ENCODE data around the gene ZBTB45. TPM values are rescaled to one million over a fixed set of nuclear protein-coding genes. Genes with fewer than 3 reads are reported as not detected.

ZBTB45 gene
- 10 to 100 TPM; 18.9 to 19.5 TPM for total RNA-seq

GRCh38 chr19:58519355-58520256 lies at the start of gene ZBTB45:
Gene ZBTB45 (minus strand): TSS chr19:58519810. CDS start chr19:58517673, 2,137 bp downstream.
- peak within 1 kb of the TSS; percentile 92 for H3K27ac Mint-ChIP-seq
- no peaks in the 10 kb centered on the region for H3K27me3 Mint-ChIP-seq
- POLR2A ChIA-PET, result interaction anchor here (0.6 to 4.3 kb wide), 30 partner anchors 9 to 655 kb away, joined by 3 to 63 read pairs (median 6); partner anchors contain the start of genes CHMP2A, TRIM28, UBE2M and ZNF135
- H3K4me3 Mint-ChIP-seq, result peak within 1 kb of the TSS; percentile 99
- peaks cover 36% of the 10 kb centered on the region for H3K4me1 Mint-ChIP-seq
- peaks cover 20% of the 10 kb centered on the region for H3K36me3 Mint-ChIP-seq
- no peaks in the 10 kb centered on the region for H3K9me3 Mint-ChIP-seq
- DNase-seq, result peak; percentile 96
- ATAC-seq (ENCODE audit: low read depth), result peak; percentile 85

GRCh38 chr19:58568453-58569130 lies 49.0 kb upstream of the ZBTB45 start:
- POLR2A ChIA-PET, result interaction anchor here (0.8 to 4.9 kb wide), 4 partner anchors 8 to 25 kb away, joined by 3 to 50 read pairs (median 6); partner anchors contain the start of genes CHMP2A, TRIM28 and UBE2M
- no peak overlapping the region for H3K4me3 Mint-ChIP-seq
- H3K36me3 Mint-ChIP-seq, result peaks cover 11% of the 10 kb centered on the region
- H3K27me3 Mint-ChIP-seq, result no peaks in the 10 kb centered on the region
- DNase-seq (no peak), ATAC-seq (ENCODE audit: low read depth) (no peak)
- H3K9me3 Mint-ChIP-seq, result no peaks in the 10 kb centered on the region
- peaks cover 35% of the 10 kb centered on the region for H3K4me1 Mint-ChIP-seq
- H3K27ac Mint-ChIP-seq, result peak overlapping the region; percentile 46

GRCh38 chr19:58566989-58567388 lies 47.4 kb upstream of the ZBTB45 start:
- Mint-ChIP-seq H3K9me3 (no peaks in the 10 kb centered on the region), H3K27ac (no peak overlapping the region), H3K4me1 (peaks cover 30% of the 10 kb centered on the region), H3K27me3 (no peaks in the 10 kb centered on the region), H3K4me3 (no peak overlapping the region), H3K36me3 (peaks cover 10% of the 10 kb centered on the region)
- POLR2A ChIA-PET, result interaction anchor here (1.9 to 2.6 kb wide), 2 partner anchors 12 to 23 kb away, joined by 8 to 9 read pairs; partner anchors contain the start of genes CHMP2A and TRIM28
- ATAC-seq (ENCODE audit: low read depth) (no peak), DNase-seq (no peak)

- Mint-ChIP-seq H3K36me3 (peaks cover 4% of the 10 kb centered on the region), H3K4me1 (peaks cover 35% of the 10 kb centered on the region), H3K4me3 (peak overlapping the region; percentile 86), H3K27me3 (no peaks in the 10 kb centered on the region), H3K27ac (peak overlapping the region; percentile 96), H3K9me3 (no peaks in the 10 kb centered on the region)
- POLR2A ChIA-PET, result interaction anchor here (0.9 to 4.0 kb wide), 4 partner anchors 9 to 43 kb away, joined by 3 to 26 read pairs (median 10); partner anchors contain the start of genes CHMP2A, MZF1 and ZBTB45
- ATAC-seq (ENCODE audit: low read depth) (no peak), DNase-seq (no peak)
These were observed 44.2 kb upstream of the ZBTB45 start for GRCh38 chr19:58563823-58564222.

GRCh38 chr19:58563034-58563573 lies 43.5 kb upstream of the ZBTB45 start:
- peak overlapping the region; percentile 86 for H3K4me3 Mint-ChIP-seq
- peaks cover 3% of the 10 kb centered on the region for H3K36me3 Mint-ChIP-seq
- no peaks in the 10 kb centered on the region for H3K27me3 Mint-ChIP-seq
- ATAC-seq (ENCODE audit: low read depth) (no peak), DNase-seq (peak; percentile 63)
- POLR2A ChIA-PET, result interaction anchor here (0.6 to 5.9 kb wide), 9 partner anchors 8 to 49 kb away, joined by 3 to 50 read pairs (median 9); partner anchors contain the start of genes CHMP2A, MZF1, TRIM28 and ZBTB45
- peak overlapping the region; percentile 96 for H3K27ac Mint-ChIP-seq
- H3K9me3 Mint-ChIP-seq, result no peaks in the 10 kb centered on the region
- peaks cover 31% of the 10 kb centered on the region for H3K4me1 Mint-ChIP-seq

GRCh38 chr19:58562122-58563033 lies 42.8 kb upstream of the ZBTB45 start:
- H3K27ac Mint-ChIP-seq, result peak overlapping the region; percentile 96
- POLR2A ChIA-PET, result interaction anchor here (1.2 to 5.9 kb wide), 10 partner anchors 8 to 200 kb away, joined by 4 to 50 read pairs (median 8); partner anchors contain the start of genes CHMP2A, MZF1, TRIM28 and ZBTB45
- ATAC-seq (ENCODE audit: low read depth) (peak; percentile 9), DNase-seq (peak; percentile 72)
- peaks cover 8% of the 10 kb centered on the region for H3K36me3 Mint-ChIP-seq
- H3K27me3 Mint-ChIP-seq, result no peaks in the 10 kb centered on the region
- peaks cover 30% of the 10 kb centered on the region for H3K4me1 Mint-ChIP-seq
- no peaks in the 10 kb centered on the region for H3K9me3 Mint-ChIP-seq
- H3K4me3 Mint-ChIP-seq, result peak overlapping the region; percentile 86

- no peak for DNase-seq
- Mint-ChIP-seq H3K27me3 (no peaks in the 10 kb centered on the region), H3K4me1 (peaks cover 38% of the 10 kb centered on the region), H3K36me3 (peaks cover 13% of the 10 kb centered on the region), H3K27ac (peak overlapping the region; percentile 96), H3K4me3 (peak overlapping the region; percentile 86), H3K9me3 (no peaks in the 10 kb centered on the region)
- no peak for ATAC-seq (ENCODE audit: low read depth)
- POLR2A ChIA-PET, result interaction anchor here (1.2 to 5.9 kb wide), 10 partner anchors 8 to 199 kb away, joined by 4 to 50 read pairs (median 12); partner anchors contain the start of genes CHMP2A, MZF1, TRIM28 and ZBTB45
These were observed 41.9 kb upstream of the ZBTB45 start for GRCh38 chr19:58561373-58562121.

- POLR2A ChIA-PET, result interaction anchor here (1.7 to 5.9 kb wide), 6 partner anchors 10 to 41 kb away, joined by 4 to 50 read pairs (median 20); partner anchors contain the start of genes MZF1, TRIM28 and ZBTB45
- Mint-ChIP-seq H3K4me3 (peak overlapping the region; percentile 86), H3K9me3 (no peaks in the 10 kb centered on the region), H3K4me1 (peaks cover 42% of the 10 kb centered on the region), H3K36me3 (peaks cover 19% of the 10 kb centered on the region), H3K27me3 (no peaks in the 10 kb centered on the region), H3K27ac (peak overlapping the region; percentile 96)
- DNase-seq, result no peak
- ATAC-seq (ENCODE audit: low read depth), result no peak
These were observed 41.3 kb upstream of the ZBTB45 start for GRCh38 chr19:58560921-58561320.

GRCh38 chr19:58560007-58560887 lies 40.6 kb upstream of the ZBTB45 start:
- H3K4me3 Mint-ChIP-seq, result peak overlapping the region; percentile 96
- POLR2A ChIA-PET, result interaction anchor here (1.0 to 5.9 kb wide), 8 partner anchors 9 to 61 kb away, joined by 3 to 50 read pairs (median 10); partner anchors contain the start of genes MZF1, TRIM28 and ZBTB45
- no peaks in the 10 kb centered on the region for H3K9me3 Mint-ChIP-seq
- peaks cover 42% of the 10 kb centered on the region for H3K4me1 Mint-ChIP-seq
- ATAC-seq (ENCODE audit: low read depth) (no peak), DNase-seq (no peak)
- peaks cover 19% of the 10 kb centered on the region for H3K36me3 Mint-ChIP-seq
- H3K27me3 Mint-ChIP-seq, result no peaks in the 10 kb centered on the region
- H3K27ac Mint-ChIP-seq, result peak overlapping the region; percentile 96

- no peaks in the 10 kb centered on the region for H3K9me3 Mint-ChIP-seq
- peak overlapping the region; percentile 96 for H3K4me3 Mint-ChIP-seq
- H3K4me1 Mint-ChIP-seq, result peaks cover 44% of the 10 kb centered on the region
- ATAC-seq (ENCODE audit: low read depth) (peak; percentile 1), DNase-seq (peak; percentile 73)
- peak overlapping the region; percentile 96 for H3K27ac Mint-ChIP-seq
- POLR2A ChIA-PET, result interaction anchor here (0.9 to 5.9 kb wide), 8 partner anchors 8 to 60 kb away, joined by 3 to 50 read pairs (median 8); partner anchors contain the start of genes MZF1, TRIM28 and ZBTB45
- H3K36me3 Mint-ChIP-seq, result peaks cover 18% of the 10 kb centered on the region
- H3K27me3 Mint-ChIP-seq, result no peaks in the 10 kb centered on the region
These were observed 39.8 kb upstream of the ZBTB45 start for GRCh38 chr19:58559275-58560006.
